NCI-H1105 treated with DMSO at 0.1 percent for 48 hours (cell line): ENCODE data around the gene SLC8A3.

Experiments used
- DNase-seq: peaks from one replicate; lab custom pipeline; 2025; lab: John Stamatoyannopoulos, UW

SLC8A3 gene

GRCh38 chr14:70022771-70023445, 165.8 kb downstream of the SLC8A3 start:
- no peak for DNase-seq

- peak; percentile 95 for DNase-seq
Measured at GRCh38 chr14:70021548-70022220, 167.1 kb downstream of the SLC8A3 start.

GRCh38 chr14:70020352-70021170, 168.2 kb downstream of the SLC8A3 start:
- no peak for DNase-seq

- DNase-seq = no peak
Measured at GRCh38 chr14:70019695-70020094, 169.1 kb downstream of the SLC8A3 start.

- no peak for DNase-seq
Measured at GRCh38 chr14:70018713-70019211, 170.0 kb downstream of the SLC8A3 start.

GRCh38 chr14:70018230-70018629, 170.5 kb downstream of the SLC8A3 start:
- no peak for DNase-seq

- DNase-seq = no peak
Measured at GRCh38 chr14:70014406-70015095, 174.2 kb downstream of the SLC8A3 start.

- no peak for DNase-seq
Measured at GRCh38 chr14:70013271-70013873, 175.4 kb downstream of the SLC8A3 start.

- DNase-seq = no peak
Measured at GRCh38 chr14:70011708-70012107, 177.0 kb downstream of the SLC8A3 start.

GRCh38 chr14:70011098-70011497, 177.7 kb downstream of the SLC8A3 start:
- peak; percentile 78 for DNase-seq

GRCh38 chr14:70009961-70010360, 178.8 kb downstream of the SLC8A3 start:
- no peak for DNase-seq

- DNase-seq = no peak
Measured at GRCh38 chr14:70008284-70009262, 180.2 kb downstream of the SLC8A3 start.

GRCh38 chr14:70006699-70007098, 182.1 kb downstream of the SLC8A3 start:
- DNase-seq = no peak

GRCh38 chr14:70005281-70005805, 183.4 kb downstream of the SLC8A3 start:
- DNase-seq = no peak

GRCh38 chr14:70004791-70005190, 184.0 kb downstream of the SLC8A3 start:
- no peak for DNase-seq

GRCh38 chr14:70002589-70003346, 186.0 kb downstream of the SLC8A3 start:
- DNase-seq = no peak

GRCh38 chr14:70000601-70001000, 188.2 kb downstream of the SLC8A3 start:
- DNase-seq = no peak

- DNase-seq = no peak
Measured at GRCh38 chr14:69999261-69999674, 189.5 kb downstream of the SLC8A3 start.

GRCh38 chr14:69997849-69998248, 190.9 kb downstream of the SLC8A3 start:
- DNase-seq = no peak
